ENCODE results near the gene ZCCHC7. TPM values are rescaled to one million over a fixed set of nuclear protein-coding genes. Genes with fewer than 3 reads are reported as not detected.

Gene ZCCHC7
- total and polyA plus RNA-seq, 7 experiments from 2014 or later, result 26.1 to 47.1 (median 40.3) TPM

DNA sequence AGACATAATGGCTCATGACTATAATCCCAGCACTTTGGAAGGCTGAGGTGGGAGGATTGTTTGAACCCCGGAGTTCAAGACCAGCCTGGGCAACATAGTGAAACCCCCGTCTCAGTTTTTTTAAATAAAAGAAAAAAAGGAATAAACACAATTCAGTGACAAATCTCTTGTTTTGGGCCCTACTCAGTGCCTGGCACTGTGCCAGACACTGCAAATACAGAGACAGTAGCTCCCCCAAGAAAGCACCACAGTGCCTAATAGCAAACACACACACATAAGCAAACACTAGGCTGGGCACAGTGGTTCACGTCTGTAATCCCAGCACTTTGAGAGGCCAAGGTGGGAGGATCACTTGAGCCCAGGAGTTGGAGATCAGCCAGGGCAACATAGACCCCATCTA is 252.5 kb downstream of the ZCCHC7 start:
- H3K4me3 ChIP-seq (ENCODE audit: low read length), result no peak overlapping the region

DNA sequence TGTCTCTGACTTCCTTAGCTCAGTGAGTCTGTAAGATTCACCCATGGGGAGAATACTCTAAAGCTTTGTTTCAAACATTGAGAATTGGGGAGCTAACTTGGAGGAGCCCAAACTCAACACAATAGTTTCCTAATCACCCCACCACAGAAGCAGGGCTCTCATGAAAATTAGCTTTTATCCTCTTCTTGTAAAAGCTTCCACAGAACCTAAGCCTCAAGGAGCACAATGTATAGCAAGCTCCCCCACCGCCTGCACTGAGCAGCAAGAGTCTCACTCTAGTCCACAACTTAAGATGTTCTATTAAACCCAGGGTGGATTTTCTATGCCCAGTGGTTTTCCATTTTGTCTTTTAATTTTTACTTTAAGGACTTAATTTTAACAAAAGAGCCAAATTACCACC is 253.2 kb downstream of the ZCCHC7 start:
- POLR2A ChIA-PET, result no interaction called here
- Mint-ChIP-seq H3K36me3 (no peaks in the 10 kb centered on the region), H3K9me3 (peaks cover 0 to 2% (median 0%) of the 10 kb centered on the region in 11 donors), H3K27me3 (peaks cover 0 to 19% (median 14%) of the 10 kb centered on the region in 5 donors), H3K4me3 (no peak overlapping the region), H3K27ac (no peak overlapping the region), H3K4me1 (peaks cover 0 to 7% (median 0%) of the 10 kb centered on the region in 7 donors)
- Histone ChIP-seq H3K27me3 (ENCODE audit: control insufficient read depth in 2 of 2, insufficient read depth in 2 of 2, low read length in 2 of 2) (no peaks in the 10 kb centered on the region), H3K27ac (ENCODE audit: low read depth, low read length) (no peak overlapping the region), H3K9me3 (ENCODE audit: control insufficient read depth in 2 of 3, low read length in 3 of 3) (no peaks in the 10 kb centered on the region), H3K4me3 (ENCODE audit: low read length) (no peak overlapping the region), H3K36me3 (ENCODE audit: control insufficient read depth in 2 of 3, insufficient read depth in 3 of 3, low read length in 3 of 3) (no peaks in the 10 kb centered on the region), H3K4me1 (ENCODE audit: control insufficient read depth in 2 of 2, insufficient read depth in 2 of 2, low read length in 2 of 2) (no peaks in the 10 kb centered on the region)
- DNase-seq, result no peak
- CTCF ChIA-PET, result interaction anchor here (1.3 kb wide), 1 partner anchor 18 kb away, joined by 3 read pairs; no protein-coding TSS in a partner anchor
- ATAC-seq, result no peak
- intact Hi-C loops (cut with micrococcal nuclease), result no loop called here

More for the DNA sequence above, 252.5 kb downstream of the ZCCHC7 start:
- ChIA-PET POLR2A (no interaction called here), CTCF (no interaction called here)
- H3K36me3 Mint-ChIP-seq, result no peaks in the 10 kb centered on the region
- no peak overlapping the region for H3K4me3 Mint-ChIP-seq
- no peaks in the 10 kb centered on the region for H3K4me1 ChIP-seq (ENCODE audit: control insufficient read depth in 2 of 2, insufficient read depth in 2 of 2, low read length in 2 of 2)
- H3K27me3 Mint-ChIP-seq, result peaks cover 0 to 19% (median 11%) of the 10 kb centered on the region in 5 donors
- no peaks in the 10 kb centered on the region for H3K9me3 ChIP-seq (ENCODE audit: control insufficient read depth in 2 of 3, low read length in 3 of 3)
- no peaks in the 10 kb centered on the region for H3K36me3 ChIP-seq (ENCODE audit: control insufficient read depth in 2 of 3, insufficient read depth in 3 of 3, low read length in 3 of 3)
- H3K4me1 Mint-ChIP-seq, result peaks cover 0 to 7% (median 0%) of the 10 kb centered on the region in 7 donors
- H3K27ac ChIP-seq (ENCODE audit: low read depth, low read length), result no peak overlapping the region
- no peaks in the 10 kb centered on the region for H3K27me3 ChIP-seq (ENCODE audit: control insufficient read depth in 2 of 2, insufficient read depth in 2 of 2, low read length in 2 of 2)
- no peak overlapping the region for H3K27ac Mint-ChIP-seq
- no peak for ATAC-seq
- peaks cover 0 to 2% (median 0%) of the 10 kb centered on the region in 11 donors for H3K9me3 Mint-ChIP-seq
- intact Hi-C loops (cut with micrococcal nuclease), result no loop called here
- DNase-seq, result no peak

DNA sequence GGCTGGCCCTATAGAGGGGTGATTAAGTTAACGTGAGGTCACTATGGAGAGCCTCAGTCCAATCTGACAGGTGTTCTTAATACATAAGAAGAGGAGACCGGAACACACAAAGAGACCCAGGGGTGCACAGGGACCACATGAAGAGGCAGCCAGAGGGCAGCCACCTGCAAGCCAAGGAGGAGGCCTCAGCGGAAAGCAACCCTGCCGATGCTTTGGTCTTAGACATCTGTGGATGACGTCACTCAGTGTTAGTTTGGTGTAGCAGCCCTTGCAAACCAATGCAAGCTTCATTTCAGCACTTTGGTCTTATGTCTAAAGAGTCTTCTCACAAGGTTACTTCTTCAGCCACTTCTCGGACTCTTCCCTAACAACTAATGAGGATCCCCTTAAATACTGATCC is 254.5 kb downstream of the ZCCHC7 start:
- DNase-seq (no peak), ATAC-seq (peak; percentile 41)
- intact Hi-C loops (cut with micrococcal nuclease), result no loop called here
- ChIA-PET POLR2A (no interaction called here), CTCF (no interaction called here)
- Histone ChIP-seq H3K27ac (ENCODE audit: low read depth, low read length) (no peak overlapping the region), H3K9me3 (ENCODE audit: control insufficient read depth in 2 of 3, low read length in 3 of 3) (no peaks in the 10 kb centered on the region), H3K4me1 (ENCODE audit: control insufficient read depth in 2 of 2, insufficient read depth in 2 of 2, low read length in 2 of 2) (no peaks in the 10 kb centered on the region), H3K4me3 (ENCODE audit: low read length) (no peak overlapping the region), H3K27me3 (ENCODE audit: control insufficient read depth in 2 of 2, insufficient read depth in 2 of 2, low read length in 2 of 2) (no peaks in the 10 kb centered on the region), H3K36me3 (ENCODE audit: control insufficient read depth in 2 of 3, insufficient read depth in 3 of 3, low read length in 3 of 3) (no peaks in the 10 kb centered on the region)
- Mint-ChIP-seq H3K27me3 (peaks cover 0 to 19% (median 14%) of the 10 kb centered on the region in 5 donors), H3K36me3 (no peaks in the 10 kb centered on the region), H3K27ac (peak overlapping the region in 1 of 9 donors; percentile 14), H3K4me3 (no peak overlapping the region), H3K9me3 (no peaks in the 10 kb centered on the region), H3K4me1 (peaks cover 0 to 4% (median 0%) of the 10 kb centered on the region in 7 donors)

DNA sequence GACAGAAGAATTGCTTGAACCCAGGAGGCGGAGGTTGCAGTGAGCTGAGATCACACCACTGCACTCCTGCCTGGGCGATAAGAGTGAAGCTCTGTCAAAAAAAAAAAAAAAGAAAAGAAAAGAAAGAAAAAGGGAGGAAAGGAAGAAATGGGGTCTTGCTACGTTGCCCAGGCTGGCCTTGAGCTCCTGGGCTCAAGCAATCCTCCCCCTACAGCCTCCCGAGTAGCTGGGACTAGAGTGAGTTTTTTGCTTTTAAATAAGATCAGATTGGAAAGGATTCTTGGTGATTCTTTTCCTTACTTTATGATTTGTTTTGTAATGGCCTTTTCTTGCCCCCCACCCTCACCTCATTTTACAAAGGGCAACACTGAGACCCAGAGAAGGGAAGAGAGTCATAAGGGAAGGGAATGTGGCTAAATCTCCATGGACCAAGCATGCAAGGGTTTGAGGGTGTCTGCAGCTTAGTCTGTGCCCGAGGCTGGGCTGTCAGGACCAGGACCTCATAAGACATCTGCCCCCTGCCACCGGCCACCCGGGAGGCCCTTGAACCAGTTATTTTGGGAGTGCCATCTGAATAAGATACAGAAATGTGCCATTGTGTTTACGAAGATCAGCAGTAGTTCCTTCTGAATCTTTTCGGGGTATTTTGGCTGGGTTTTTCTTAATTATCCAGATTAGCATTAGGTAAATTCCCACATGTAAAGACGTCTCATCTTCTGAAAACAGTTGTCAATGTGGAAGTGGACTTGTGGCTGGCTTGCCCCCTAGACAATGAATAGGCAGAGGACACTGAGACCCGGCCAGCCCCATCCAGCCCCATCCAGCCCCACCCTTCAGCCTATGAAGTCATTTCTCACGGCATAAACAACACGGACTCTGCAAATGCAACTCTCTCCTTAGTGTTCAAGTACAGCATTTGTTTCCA is 257.6 kb downstream of the ZCCHC7 start:
- Mint-ChIP-seq H3K9me3 (peaks cover 0 to 4% (median 0%) of the 10 kb centered on the region in 11 donors), H3K27me3 (peaks cover 0 to 19% (median 14%) of the 10 kb centered on the region in 5 donors), H3K36me3 (peaks cover 0 to 5% (median 0%) of the 10 kb centered on the region in 5 donors), H3K4me1 (no peaks in the 10 kb centered on the region), H3K27ac (no peak overlapping the region), H3K4me3 (no peak overlapping the region)
- Histone ChIP-seq H3K36me3 (ENCODE audit: control insufficient read depth in 2 of 3, insufficient read depth in 3 of 3, low read length in 3 of 3) (no peaks in the 10 kb centered on the region), H3K4me3 (ENCODE audit: low read length) (no peak overlapping the region), H3K27me3 (ENCODE audit: control insufficient read depth in 2 of 2, insufficient read depth in 2 of 2, low read length in 2 of 2) (no peaks in the 10 kb centered on the region), H3K4me1 (ENCODE audit: control insufficient read depth in 2 of 2, insufficient read depth in 2 of 2, low read length in 2 of 2) (no peaks in the 10 kb centered on the region), H3K27ac (ENCODE audit: low read depth, low read length) (no peak overlapping the region), H3K9me3 (ENCODE audit: control insufficient read depth in 2 of 3, low read length in 3 of 3) (no peaks in the 10 kb centered on the region)
- intact Hi-C loops (cut with micrococcal nuclease), result no loop called here
- ATAC-seq (no peak), DNase-seq (no peak)
- ChIA-PET CTCF (no interaction called here), POLR2A (no interaction called here)

DNA sequence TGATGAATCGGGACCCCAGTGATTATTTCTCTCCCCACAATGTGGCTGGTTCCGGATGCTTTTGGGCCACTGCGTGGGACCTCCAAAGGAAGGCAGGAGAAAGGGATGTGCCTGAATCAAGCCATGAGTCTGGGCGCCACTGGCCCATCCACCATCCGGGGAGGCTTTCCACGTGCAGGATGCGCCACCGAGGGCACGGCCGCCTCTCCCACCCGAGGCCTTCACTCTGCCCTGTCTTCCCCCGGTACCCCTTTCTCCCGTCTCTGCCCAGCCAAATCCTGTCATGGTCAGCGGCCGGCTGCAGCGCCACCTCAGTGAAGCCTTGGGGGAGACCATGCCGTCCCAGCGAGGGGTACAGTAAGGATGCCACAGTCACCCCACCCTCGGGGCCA is 258.2 kb downstream of the ZCCHC7 start:
- DNase-seq, result no peak
- H3K27ac Mint-ChIP-seq, result no peak overlapping the region
- ChIA-PET CTCF (no interaction called here), POLR2A (no interaction called here)
- Histone ChIP-seq H3K36me3 (ENCODE audit: control insufficient read depth in 2 of 3, insufficient read depth in 3 of 3, low read length in 3 of 3) (no peaks in the 10 kb centered on the region), H3K27ac (ENCODE audit: low read depth, low read length) (no peak overlapping the region), H3K4me1 (ENCODE audit: control insufficient read depth in 2 of 2, insufficient read depth in 2 of 2, low read length in 2 of 2) (no peaks in the 10 kb centered on the region), H3K27me3 (ENCODE audit: control insufficient read depth in 2 of 2, insufficient read depth in 2 of 2, low read length in 2 of 2) (no peaks in the 10 kb centered on the region), H3K4me3 (ENCODE audit: low read length) (no peak overlapping the region), H3K9me3 (ENCODE audit: control insufficient read depth in 2 of 3, low read length in 3 of 3) (no peaks in the 10 kb centered on the region)
- ATAC-seq, result no peak
- H3K9me3 Mint-ChIP-seq, result peaks cover 0 to 4% (median 0%) of the 10 kb centered on the region in 11 donors
- no peak overlapping the region for H3K4me3 Mint-ChIP-seq
- H3K27me3 Mint-ChIP-seq, result peaks cover 0 to 19% (median 14%) of the 10 kb centered on the region in 5 donors
- H3K36me3 Mint-ChIP-seq, result peaks cover 0 to 5% (median 0%) of the 10 kb centered on the region in 5 donors
- H3K4me1 Mint-ChIP-seq, result no peaks in the 10 kb centered on the region
- intact Hi-C loops (cut with micrococcal nuclease), result no loop called here

DNA sequence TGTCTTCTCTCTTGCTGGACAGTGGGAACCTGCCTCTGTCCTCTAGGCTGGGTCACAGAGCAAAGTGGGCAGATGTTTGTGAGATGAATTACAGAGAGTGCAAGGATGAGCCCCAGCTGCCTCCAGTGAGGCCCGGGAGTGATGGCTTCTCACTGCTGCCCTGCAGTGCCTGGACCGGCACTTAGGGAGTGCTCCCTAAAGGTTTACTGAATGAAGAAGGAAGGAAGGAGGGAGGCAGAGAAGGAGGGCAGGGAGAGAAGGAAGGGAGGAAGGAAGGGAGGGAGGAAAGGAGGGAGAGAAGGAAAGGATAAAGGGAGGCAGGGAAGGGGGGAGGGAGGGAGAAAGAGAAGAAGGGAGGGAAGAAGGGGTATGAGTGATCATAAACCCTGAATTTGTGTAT is 259.5 kb downstream of the ZCCHC7 start:
- CTCF ChIA-PET, result no interaction called here
- no peaks in the 10 kb centered on the region for H3K9me3 ChIP-seq (ENCODE audit: control insufficient read depth in 2 of 3, low read length in 3 of 3)

More for the DNA sequence above, 259.5 kb downstream of the ZCCHC7 start:
- POLR2A ChIA-PET, result no interaction called here
- H3K4me3 Mint-ChIP-seq, result no peak overlapping the region
- intact Hi-C loops (cut with micrococcal nuclease), result no loop called here
- H3K36me3 Mint-ChIP-seq, result peaks cover 0 to 5% (median 0%) of the 10 kb centered on the region in 5 donors
- no peak for ATAC-seq
- Histone ChIP-seq H3K4me3 (ENCODE audit: low read length) (no peak overlapping the region), H3K4me1 (ENCODE audit: control insufficient read depth in 2 of 2, insufficient read depth in 2 of 2, low read length in 2 of 2) (no peaks in the 10 kb centered on the region), H3K27ac (ENCODE audit: low read depth, low read length) (no peak overlapping the region), H3K27me3 (ENCODE audit: control insufficient read depth in 2 of 2, insufficient read depth in 2 of 2, low read length in 2 of 2) (no peaks in the 10 kb centered on the region), H3K36me3 (ENCODE audit: control insufficient read depth in 2 of 3, insufficient read depth in 3 of 3, low read length in 3 of 3) (no peaks in the 10 kb centered on the region)
- H3K4me1 Mint-ChIP-seq, result peaks cover 0 to 2% (median 0%) of the 10 kb centered on the region in 7 donors
- H3K27ac Mint-ChIP-seq, result no peak overlapping the region
- DNase-seq, result no peak
- peaks cover 0 to 19% (median 13%) of the 10 kb centered on the region in 5 donors for H3K27me3 Mint-ChIP-seq
- H3K9me3 Mint-ChIP-seq, result peaks cover 0 to 4% (median 0%) of the 10 kb centered on the region in 11 donors
